Type B pancreatic cell (in vitro differentiated cells): ENCODE data around the gene GSTP1. TPM values are rescaled to one million over a fixed set of nuclear protein-coding genes. Genes with fewer than 3 reads are reported as not detected.
"Not testable (repeated sequence)": the region's sequence is repeated elsewhere in the genome, so short reads cannot be mapped to it uniquely, and the experiment has no call there.

Source experiments
- DNase-seq: peaks from one replicate; pipeline ENCODE4 v3.0.0; 2021; ENCODE audit warnings: mixed read lengths; ENCODE audit not compliant: unreplicated experiment; ENCODE audit errors: extremely low spot score
- H3K27ac Mint-ChIP-seq: 2 replicates; pipeline ENCODE4 v1.8.0; 2021; ENCODE audit warnings: mild to moderate bottlenecking, mixed read lengths
- H3K27me3 Mint-ChIP-seq: 2 replicates; pipeline ENCODE4 v1.8.0; 2021; ENCODE audit warnings: mixed read lengths
- H3K36me3 Mint-ChIP-seq: 2 replicates; pipeline ENCODE4 v1.8.0; 2021; ENCODE audit warnings: mixed read lengths
- H3K4me1 Mint-ChIP-seq: one replicate; pipeline ENCODE4 v1.8.0; 2021; ENCODE audit warnings: mixed read lengths; ENCODE audit not compliant: unreplicated experiment
- H3K4me3 Mint-ChIP-seq: 2 replicates; pipeline ENCODE4 v1.8.0; 2021; ENCODE audit warnings: mild to moderate bottlenecking, mixed read lengths
- H3K9me3 Mint-ChIP-seq: 2 replicates; pipeline ENCODE4 v1.8.0; 2021; ENCODE audit warnings: mixed read lengths
- CTCF ChIP-seq: fragments of 200-600 bp; sonication (generic); conservative IDR thresholded peaks from 2 replicates; pipeline ENCODE4 v1.5.0; 2021; ENCODE audit warnings: antibody characterized with exemption, mild to moderate bottlenecking
- total RNA-seq: library from RNA; stranded (reverse); gene quantifications from 2 replicates; pipeline ENCODE4 v1.2.1, GENCODE V29; 2021; ENCODE audit warnings: low replicate concordance

The GSTP1 gene
- total RNA-seq, 1 donor from 2014 or later = 1,009 TPM

GRCh38 chr11:67585911-67586310 lies 2.3 kb downstream of the GSTP1 start:
- Mint-ChIP-seq H3K27me3 (peaks cover 12% of the 10 kb centered on the region), H3K4me1 (peaks cover 40% of the 10 kb centered on the region), H3K4me3 (peak overlapping the region; percentile 89), H3K9me3 (no peaks in the 10 kb centered on the region), H3K27ac (peak overlapping the region; percentile 83), H3K36me3 (peaks cover 28% of the 10 kb centered on the region)
- no peak for DNase-seq
- no peak for TF ChIP-seq CTCF

DNA sequence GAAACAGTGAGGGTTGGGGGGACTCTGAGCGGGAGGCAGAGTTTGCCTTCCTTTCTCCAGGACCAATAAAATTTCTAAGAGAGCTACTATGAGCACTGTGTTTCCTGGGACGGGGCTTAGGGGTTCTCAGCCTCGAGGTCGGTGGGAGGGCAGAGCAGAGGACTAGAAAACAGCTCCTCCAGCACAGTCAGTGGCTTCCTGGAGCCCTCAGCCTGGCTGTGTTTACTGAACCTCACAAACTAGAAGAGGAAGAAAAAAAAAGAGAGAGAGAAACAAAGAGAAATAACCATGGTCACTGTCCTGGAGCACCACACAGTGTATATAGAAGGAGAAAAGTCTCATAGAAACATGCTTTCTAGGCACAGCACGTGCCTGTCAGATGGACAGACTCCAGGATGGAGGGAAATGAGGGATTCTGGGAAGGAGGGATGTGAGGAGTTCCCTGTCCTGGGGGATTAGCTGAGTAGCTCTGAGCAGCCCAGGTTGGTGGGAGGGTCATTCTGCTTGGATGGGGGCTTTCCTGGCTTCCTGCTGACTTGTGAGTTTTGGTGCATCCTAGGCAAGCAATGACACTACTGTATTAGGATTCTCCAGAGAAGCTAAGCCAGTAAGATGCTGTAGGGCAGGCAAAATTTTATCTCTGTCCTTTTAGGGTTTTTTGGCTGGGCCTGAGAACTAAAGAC lies 3.1 kb downstream of the GSTP1 start:
- no peaks in the 10 kb centered on the region for H3K9me3 Mint-ChIP-seq
- peaks cover 28% of the 10 kb centered on the region for H3K36me3 Mint-ChIP-seq

DNA sequence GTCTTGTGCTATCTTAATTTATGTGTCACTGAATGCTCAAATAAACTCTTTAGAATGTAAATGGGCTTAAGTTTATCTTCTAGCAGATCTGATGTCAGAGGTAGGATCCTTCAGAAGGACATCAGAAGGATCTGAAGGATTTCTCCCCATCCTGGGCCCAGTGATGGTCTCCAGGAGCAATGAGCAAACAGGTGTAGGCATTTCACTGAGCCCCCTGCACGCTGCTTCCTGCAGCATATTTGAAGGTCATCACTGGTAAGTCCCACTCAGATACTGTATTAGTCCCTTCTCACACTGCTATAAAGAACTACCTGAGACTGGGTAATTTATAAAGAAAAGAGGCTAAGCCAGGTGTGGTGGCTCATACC lies 4.5 kb downstream of the GSTP1 start:
- peaks cover 28% of the 10 kb centered on the region for H3K36me3 Mint-ChIP-seq
- H3K27me3 Mint-ChIP-seq = no peaks in the 10 kb centered on the region
- peak overlapping the region; percentile 3 for H3K27ac Mint-ChIP-seq
- no peaks in the 10 kb centered on the region for H3K9me3 Mint-ChIP-seq
- H3K4me3 Mint-ChIP-seq = no peak overlapping the region
- TF ChIP-seq CTCF = no peak
- DNase-seq = no peak
- H3K4me1 Mint-ChIP-seq = peaks cover 21% of the 10 kb centered on the region

More for the DNA sequence above, 3.1 kb downstream of the GSTP1 start:
- H3K4me3 Mint-ChIP-seq = peak overlapping the region; percentile 89
- no peak for DNase-seq
- peaks cover 4% of the 10 kb centered on the region for H3K27me3 Mint-ChIP-seq
- peaks cover 32% of the 10 kb centered on the region for H3K4me1 Mint-ChIP-seq
- no peak for TF ChIP-seq CTCF
- H3K27ac Mint-ChIP-seq = peak overlapping the region; percentile 83

- peaks cover 21% of the 10 kb centered on the region for H3K4me1 Mint-ChIP-seq
- DNase-seq, H3K27me3 Mint-ChIP-seq, H3K4me3 Mint-ChIP-seq, H3K9me3 Mint-ChIP-seq, H3K27ac Mint-ChIP-seq: not testable (repeated sequence)
- H3K36me3 Mint-ChIP-seq = peaks cover 28% of the 10 kb centered on the region
These were observed 5.3 kb downstream of the GSTP1 start for GRCh38 chr11:67588899-67589415.

DNA sequence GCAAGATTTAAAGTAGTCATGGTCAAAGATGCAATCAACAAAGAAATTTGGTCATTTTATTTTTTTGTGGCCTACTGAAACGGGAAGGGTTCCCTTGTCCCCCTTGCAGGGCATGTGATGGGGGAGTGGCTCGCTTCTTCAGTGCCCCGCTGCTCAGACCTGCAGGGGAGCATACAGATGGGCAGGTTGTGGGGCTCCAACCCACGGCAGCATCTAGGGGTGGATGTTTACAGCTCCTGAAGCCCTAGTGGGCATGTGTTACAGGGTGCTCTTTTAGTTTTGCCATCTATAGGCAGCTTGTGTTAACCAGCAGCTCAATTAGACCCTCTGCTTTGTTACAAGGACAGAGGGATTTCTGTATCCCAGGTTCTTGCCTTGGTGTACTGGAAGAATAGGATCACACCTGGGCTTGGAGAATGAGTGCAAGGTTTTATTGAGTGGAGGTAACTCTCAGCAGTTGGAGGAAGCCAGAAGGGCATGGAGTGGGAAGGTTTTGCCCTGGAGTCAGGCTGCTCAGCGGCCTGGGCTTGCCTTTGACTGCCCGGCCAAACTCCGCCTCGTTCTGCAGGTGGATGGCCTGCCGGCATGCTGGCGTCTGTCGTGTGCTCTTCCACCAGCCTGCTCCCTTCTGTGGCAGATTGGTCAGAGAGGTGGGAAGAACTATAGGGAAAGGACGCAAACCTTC lies 9.4 kb downstream of the GSTP1 start:
- Mint-ChIP-seq H3K4me3 (no peak overlapping the region), H3K27me3 (no peaks in the 10 kb centered on the region), H3K36me3 (peaks cover 5% of the 10 kb centered on the region), H3K9me3 (no peaks in the 10 kb centered on the region), H3K4me1 (peaks cover 5% of the 10 kb centered on the region), H3K27ac (peak overlapping the region; percentile 11)
- DNase-seq = no peak
- TF ChIP-seq CTCF = no peak

- peak overlapping the region; percentile 11 for H3K27ac Mint-ChIP-seq
- H3K36me3 Mint-ChIP-seq = peaks cover 4% of the 10 kb centered on the region
- peaks cover 5% of the 10 kb centered on the region for H3K4me1 Mint-ChIP-seq
- no peak for TF ChIP-seq CTCF
- no peak overlapping the region for H3K4me3 Mint-ChIP-seq
- no peaks in the 10 kb centered on the region for H3K9me3 Mint-ChIP-seq
- no peaks in the 10 kb centered on the region for H3K27me3 Mint-ChIP-seq
- no peak for DNase-seq
These were observed 9.9 kb downstream of the GSTP1 start for GRCh38 chr11:67593565-67593905.
